Activated naive CD8-positive, alpha-beta T cell treated with anti-CD3 and anti-CD28 coated beads, Interleukin-2, amount 10 ng/mL, durations not matched to agents 7 days and 5 days (primary cell): ENCODE data around the gene GADD45GIP1. TPM values are rescaled to one million over a fixed set of nuclear protein-coding genes. Genes with fewer than 3 reads are reported as not detected.

ENCODE experiments used
- ATAC-seq: fragments of 150-1000 bp; cut with Tn5 transposase; one replicate; pipeline ENCODE4 v1.10.0; 2021; ENCODE audit warnings: low read depth, moderate library complexity
- POLR2A ChIA-PET: fragments of 350-600 bp; sonication (Branson Sonifier 250); formaldehyde crosslinking; loops from one replicate; lab custom pipeline; 2021; ENCODE audit warnings: antibody characterized with exemption; lab: Charles Lee
- DNase-seq: peaks from one replicate; pipeline ENCODE4 v3.0.0; 2021
- H3K27ac Mint-ChIP-seq: one replicate; pipeline ENCODE4 v1.8.0; 2022; ENCODE audit warnings: mild to moderate bottlenecking, mixed read lengths
- H3K27me3 Mint-ChIP-seq: one replicate; pipeline ENCODE4 v1.8.0; 2022; ENCODE audit warnings: mild to moderate bottlenecking, moderate library complexity, mixed read lengths
- H3K36me3 Mint-ChIP-seq: one replicate; pipeline ENCODE4 v1.8.0; 2021; ENCODE audit warnings: mild to moderate bottlenecking, mixed read lengths
- H3K4me1 Mint-ChIP-seq: one replicate; pipeline ENCODE4 v1.8.0; 2021; ENCODE audit warnings: mixed read lengths
- H3K4me3 Mint-ChIP-seq: one replicate; pipeline ENCODE4 v1.8.0; 2022; ENCODE audit warnings: mild to moderate bottlenecking, moderate library complexity, mixed read lengths
- H3K9me3 Mint-ChIP-seq: one replicate; pipeline ENCODE4 v1.8.0; 2021; ENCODE audit warnings: mixed read lengths
- total RNA-seq, 2 experiments: library from RNA; stranded (reverse); gene quantifications; one replicate each; pipeline ENCODE4 v1.2.3, GENCODE V29; 2021

GADD45GIP1 gene
- total RNA-seq, 2 experiments from 2014 or later, result 18.4 to 19.4 TPM

DNA sequence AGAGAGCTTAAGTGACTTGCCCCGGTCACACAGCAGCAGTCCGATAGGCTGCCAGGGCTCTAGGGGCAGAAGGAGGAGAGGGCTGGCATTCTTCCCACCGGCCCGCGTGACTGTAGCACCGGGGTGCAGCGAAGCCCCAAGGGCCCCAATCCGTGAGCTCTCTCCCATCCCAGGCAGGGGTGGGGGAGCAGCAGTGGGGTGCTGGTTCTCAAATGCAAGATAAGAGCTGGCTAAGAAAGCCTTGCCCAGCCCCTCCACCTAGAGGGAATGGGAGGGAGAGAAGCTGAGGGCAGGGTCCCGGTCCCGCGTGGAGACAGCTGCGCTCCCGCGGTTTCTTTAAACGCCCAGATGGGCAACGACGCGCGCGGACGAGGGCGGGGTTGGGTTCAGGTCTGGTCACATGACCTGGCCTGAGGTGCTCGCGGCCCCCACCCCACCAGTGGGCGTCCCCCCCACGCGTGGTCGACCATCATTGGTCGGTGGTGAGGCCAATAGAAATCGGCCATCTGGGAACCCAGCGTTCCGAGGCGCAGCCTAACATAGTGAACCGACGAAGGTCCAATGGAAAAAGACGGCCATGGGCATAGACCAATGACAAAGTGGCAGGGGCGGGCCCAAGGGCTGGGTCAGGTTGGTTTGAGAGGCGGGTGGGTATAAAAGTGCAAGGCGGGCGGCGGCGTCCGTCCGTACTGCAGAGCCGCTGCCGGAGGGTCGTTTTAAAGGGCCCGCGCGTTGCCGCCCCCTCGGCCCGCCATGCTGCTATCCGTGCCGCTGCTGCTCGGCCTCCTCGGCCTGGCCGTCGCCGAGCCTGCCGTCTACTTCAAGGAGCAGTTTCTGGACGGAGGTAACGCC lies 18.9 kb downstream of the GADD45GIP1 start, which contains the start of gene CALR:
Gene CALR (plus strand): TSS at position 683 of the 852 bp plus-strand sequence. CDS start 71 bp downstream, at position 754.
- peak; percentile 93 for ATAC-seq
- peaks cover 35% of the 10 kb centered on the region for H3K36me3 Mint-ChIP-seq
- POLR2A ChIA-PET, result interaction anchor here (0.6 to 3.3 kb wide), 21 partner anchors 8 to 216 kb away, joined by 3 to 25 read pairs (median 7); partner anchors contain the start of genes DNASE2, GADD45GIP1, GCDH and JUNB
- no peaks in the 10 kb centered on the region for H3K27me3 Mint-ChIP-seq
- H3K4me1 Mint-ChIP-seq, result peaks cover 44% of the 10 kb centered on the region
- no peaks in the 10 kb centered on the region for H3K9me3 Mint-ChIP-seq
- peak within 1 kb of the TSS; percentile 92 for H3K27ac Mint-ChIP-seq
- peak; percentile 97 for DNase-seq
- H3K4me3 Mint-ChIP-seq, result peak within 1 kb of the TSS; percentile 99

DNA sequence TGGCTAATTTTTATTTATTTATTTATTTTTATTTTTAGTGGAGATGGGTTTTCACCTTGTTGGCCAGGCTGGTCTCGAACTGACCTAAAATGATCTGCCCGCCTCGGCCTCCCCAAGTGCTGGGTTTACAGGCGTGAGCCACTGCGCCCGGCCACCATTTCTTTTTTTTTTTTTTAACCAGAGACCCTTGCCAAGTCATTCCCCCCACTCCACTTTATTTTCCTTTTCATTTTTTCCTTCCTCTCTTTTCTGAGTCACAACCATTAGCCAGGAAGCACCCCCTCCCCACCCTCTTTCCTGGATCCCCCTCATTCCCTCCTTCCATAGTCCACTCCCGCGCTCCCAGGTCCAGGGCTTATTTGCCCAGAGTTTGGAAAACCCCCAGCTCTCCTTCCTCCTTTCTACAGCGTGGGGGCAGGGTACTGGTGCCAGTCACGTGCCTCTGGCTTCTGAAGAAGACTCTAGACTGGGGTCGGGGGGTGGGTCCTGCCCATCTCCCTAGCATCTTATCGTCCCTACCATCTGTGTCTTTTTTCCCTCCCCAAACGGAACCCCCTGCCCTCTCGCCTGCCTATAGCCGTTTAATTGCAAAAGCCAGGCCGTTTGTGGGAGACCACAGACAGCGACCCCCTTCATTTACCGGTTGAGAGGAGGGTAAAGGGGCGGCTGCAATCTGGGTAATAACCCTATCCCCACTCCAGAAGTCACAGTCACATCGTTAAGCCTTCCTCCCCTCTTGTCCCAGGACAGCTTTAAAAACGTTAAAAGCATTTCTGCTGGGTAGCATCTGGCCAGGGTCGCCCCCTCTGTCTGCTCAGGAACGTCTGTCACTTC lies 19.7 kb downstream of the GADD45GIP1 start:
- peak; percentile 50 for DNase-seq
- POLR2A ChIA-PET, result interaction anchor here (0.6 to 3.3 kb wide), 20 partner anchors 9 to 972 kb away, joined by 3 to 25 read pairs (median 7); partner anchors contain the start of genes DNASE2, GADD45GIP1, GCDH and JUNB
- peak overlapping the region; percentile 92 for H3K27ac Mint-ChIP-seq
- H3K4me3 Mint-ChIP-seq, result peak overlapping the region; percentile 99
- H3K4me1 Mint-ChIP-seq, result peaks cover 50% of the 10 kb centered on the region
- H3K9me3 Mint-ChIP-seq, result no peaks in the 10 kb centered on the region
- peaks cover 39% of the 10 kb centered on the region for H3K36me3 Mint-ChIP-seq
- no peaks in the 10 kb centered on the region for H3K27me3 Mint-ChIP-seq
- ATAC-seq, result no peak

DNA sequence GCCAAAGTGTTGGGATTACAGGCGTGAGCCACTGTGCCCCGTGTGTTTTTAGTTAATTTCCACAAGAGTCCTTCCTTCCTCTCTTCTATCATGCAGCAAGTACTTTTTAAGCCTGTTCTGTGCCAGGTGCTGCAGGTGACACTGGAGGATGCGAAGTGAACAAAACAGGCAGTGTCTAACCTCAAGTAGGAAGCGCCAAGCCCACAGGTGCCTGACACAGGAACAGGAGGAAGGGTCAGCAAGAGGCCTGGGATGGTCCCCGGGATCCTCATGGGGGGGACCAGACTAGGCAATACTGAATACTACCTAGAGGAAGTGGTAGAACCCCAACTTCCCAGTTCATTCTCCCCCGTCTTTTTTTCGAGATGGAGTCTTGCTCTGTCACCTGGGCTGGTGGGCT lies 20.4 kb downstream of the GADD45GIP1 start:
- Mint-ChIP-seq H3K4me3 (peak overlapping the region; percentile 57), H3K9me3 (no peaks in the 10 kb centered on the region), H3K27me3 (no peaks in the 10 kb centered on the region), H3K36me3 (peaks cover 40% of the 10 kb centered on the region), H3K27ac (peak overlapping the region; percentile 77), H3K4me1 (peaks cover 52% of the 10 kb centered on the region)
- POLR2A ChIA-PET, result interaction anchor here (0.6 to 3.3 kb wide), 7 partner anchors 10 to 971 kb away, joined by 3 to 25 read pairs (median 8); partner anchors contain the start of genes DNASE2, GCDH and SYCE2
- DNase-seq, result no peak
- ATAC-seq, result no peak

DNA sequence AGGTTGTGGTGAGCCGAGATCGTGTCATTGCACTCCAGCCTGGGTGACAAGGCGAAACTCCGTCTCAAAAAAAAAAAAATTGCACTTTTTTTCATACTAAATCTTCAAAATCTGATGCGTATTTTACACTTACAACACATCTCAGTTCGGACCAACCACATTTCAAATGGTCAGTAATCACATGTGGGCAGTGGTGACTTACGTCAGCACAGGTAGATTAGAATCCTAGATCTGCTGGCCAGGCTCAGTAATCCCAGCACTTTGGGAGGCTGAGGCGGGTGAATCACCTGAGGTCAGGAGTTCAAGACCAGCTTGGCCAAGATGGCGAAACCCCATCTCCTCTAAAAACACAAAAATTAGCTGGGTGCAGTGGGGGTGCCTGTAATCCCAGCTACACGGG lies 22.0 kb downstream of the GADD45GIP1 start:
- POLR2A ChIA-PET, result interaction anchor here (0.7 kb wide), 1 partner anchor 18 kb away, joined by 3 read pairs; no protein-coding TSS in a partner anchor
- ATAC-seq, result no peak
- Mint-ChIP-seq H3K4me1 (peaks cover 45% of the 10 kb centered on the region), H3K27ac (no peak overlapping the region), H3K27me3 (no peaks in the 10 kb centered on the region), H3K36me3 (peaks cover 27% of the 10 kb centered on the region), H3K9me3 (no peaks in the 10 kb centered on the region), H3K4me3 (no peak overlapping the region)
- no peak for DNase-seq

DNA sequence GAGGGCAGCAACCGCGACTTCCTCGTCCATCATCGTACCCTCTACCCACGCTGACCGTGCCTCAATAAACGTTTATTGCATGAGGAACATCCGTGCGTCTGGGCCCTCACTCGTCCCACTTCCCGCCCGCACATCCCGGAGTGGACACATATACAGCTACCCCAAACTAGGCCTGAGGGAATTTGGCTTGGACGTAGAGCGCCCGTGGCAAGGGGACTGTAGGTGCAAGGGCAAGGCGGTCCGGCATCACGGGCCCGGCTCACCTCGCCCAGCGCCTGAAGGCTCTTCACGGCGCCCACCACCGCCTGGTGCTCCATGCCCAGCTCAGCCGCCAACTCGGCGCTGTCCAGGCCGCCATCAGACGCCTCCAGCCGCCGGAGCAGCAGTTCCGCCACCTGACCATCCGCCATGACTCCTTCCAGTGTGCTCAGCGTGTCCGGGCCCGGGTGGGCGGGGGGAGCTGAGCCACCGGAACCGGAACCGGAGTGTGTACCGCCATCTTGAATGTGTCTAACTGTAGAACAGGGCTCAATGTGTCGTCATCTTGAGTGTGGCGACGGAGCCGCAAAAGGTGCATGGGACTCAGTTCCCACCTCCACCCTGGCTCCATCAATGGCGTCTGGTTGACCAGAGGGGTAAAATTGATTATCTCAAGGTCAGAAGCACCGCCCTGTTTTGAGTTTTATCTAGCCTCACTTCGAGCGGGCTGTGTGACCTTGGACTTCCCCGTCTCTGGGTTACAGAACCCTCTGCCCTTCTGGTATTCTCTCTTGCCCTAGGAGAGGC lies 23.5 kb downstream of the GADD45GIP1 start, which contains the start of gene FARSA:
Gene FARSA (minus strand): TSS at position 425 of the 786 bp plus-strand sequence. CDS start 15 bp downstream, at position 410.
- ATAC-seq (peak; percentile 54), DNase-seq (peak; percentile 76)
- Mint-ChIP-seq H3K4me3 (peak within 1 kb of the TSS; percentile 98), H3K27ac (peak within 1 kb of the TSS; percentile 97), H3K9me3 (no peaks in the 10 kb centered on the region), H3K36me3 (peaks cover 19% of the 10 kb centered on the region), H3K27me3 (no peaks in the 10 kb centered on the region), H3K4me1 (peaks cover 36% of the 10 kb centered on the region)
- POLR2A ChIA-PET, result interaction anchor here (0.7 to 3.3 kb wide), 12 partner anchors 12 to 63 kb away, joined by 3 to 23 read pairs (median 7); partner anchors contain the start of genes DNASE2, GCDH, RAD23A and SYCE2

DNA sequence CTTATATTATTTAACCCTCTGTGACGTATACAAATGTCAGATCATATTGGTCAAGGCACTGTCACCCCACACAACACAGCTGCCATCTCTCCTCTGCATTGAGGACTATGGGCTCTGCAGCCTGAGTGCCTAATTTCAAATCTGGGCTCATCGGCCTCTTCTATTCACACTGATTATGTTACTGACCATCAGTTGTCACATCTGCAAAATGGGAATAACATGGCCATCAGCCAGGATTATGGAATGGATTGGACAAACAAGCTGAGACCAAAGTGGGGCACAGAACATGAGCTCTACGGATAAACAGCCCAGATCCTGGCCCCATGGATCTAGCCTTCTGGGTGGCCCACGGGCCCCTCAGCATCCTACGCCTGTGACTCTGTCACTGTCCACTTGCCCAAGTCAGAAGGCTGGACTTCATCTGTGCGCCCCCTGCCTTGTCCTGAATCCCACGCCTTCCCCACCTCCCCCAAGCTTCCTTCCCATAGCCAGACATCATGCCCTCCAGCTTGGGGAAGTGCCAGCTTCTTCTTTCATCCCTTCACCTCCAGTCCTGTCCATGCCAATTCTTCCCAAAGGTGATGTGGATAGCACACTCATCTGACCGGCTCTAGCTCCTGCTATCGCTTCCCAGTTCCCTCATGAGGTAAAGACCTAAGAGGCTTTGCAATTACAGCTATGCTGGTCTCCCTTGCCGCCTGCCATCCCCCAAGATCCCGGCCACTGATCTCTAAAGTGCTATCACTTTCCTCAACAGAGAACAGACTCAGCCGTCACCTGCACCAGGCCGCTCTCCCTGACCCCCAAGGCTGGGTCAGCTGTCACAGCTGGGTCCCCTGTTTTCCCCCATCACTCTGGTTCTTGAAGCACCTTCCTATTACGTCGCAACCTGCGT lies 24.4 kb downstream of the GADD45GIP1 start:
- Mint-ChIP-seq H3K4me1 (peaks cover 33% of the 10 kb centered on the region), H3K4me3 (peak overlapping the region; percentile 98), H3K9me3 (no peaks in the 10 kb centered on the region), H3K36me3 (peaks cover 23% of the 10 kb centered on the region), H3K27ac (peak overlapping the region; percentile 97), H3K27me3 (no peaks in the 10 kb centered on the region)
- no peak for ATAC-seq
- no peak for DNase-seq
- POLR2A ChIA-PET, result interaction anchor here (0.6 to 3.3 kb wide), 13 partner anchors 11 to 157 kb away, joined by 3 to 23 read pairs (median 7); partner anchors contain the start of genes DNASE2, GCDH, RAD23A and SYCE2

DNA sequence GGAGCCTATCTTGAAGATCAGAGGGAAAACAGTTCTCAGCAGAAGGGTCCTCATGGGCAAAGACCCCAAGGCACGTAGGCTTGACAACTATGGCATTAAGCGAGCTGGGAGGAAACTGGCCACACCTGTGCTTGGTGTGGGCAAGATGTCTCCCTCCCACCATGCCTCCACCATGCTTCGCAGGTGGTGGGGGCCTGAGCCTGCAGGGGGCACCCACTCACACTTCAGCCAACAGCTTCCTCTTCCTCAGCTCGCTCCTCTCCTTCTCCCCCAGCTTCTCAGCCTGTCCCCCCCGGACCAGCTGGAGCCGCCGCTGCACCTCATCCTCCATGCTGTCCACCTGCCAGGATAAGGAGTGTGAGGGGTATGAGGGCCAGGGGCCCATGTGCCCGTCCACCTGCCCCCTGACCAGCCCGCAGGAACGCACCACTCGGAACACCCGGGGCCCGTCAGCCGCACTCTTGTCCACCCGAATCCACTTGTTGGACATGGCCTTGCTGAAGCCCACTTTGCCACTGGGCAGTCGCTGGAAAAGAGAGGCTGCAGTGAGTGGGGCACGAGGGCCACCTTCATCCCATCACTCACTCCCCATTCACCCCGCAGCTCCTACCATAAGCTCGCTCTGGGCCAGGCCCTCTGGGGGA lies 26.9 kb downstream of the GADD45GIP1 start:
- ATAC-seq (no peak), DNase-seq (no peak)
- Mint-ChIP-seq H3K36me3 (peaks cover 33% of the 10 kb centered on the region), H3K27me3 (no peaks in the 10 kb centered on the region), H3K4me3 (no peak overlapping the region), H3K9me3 (no peaks in the 10 kb centered on the region), H3K4me1 (peaks cover 19% of the 10 kb centered on the region), H3K27ac (peak overlapping the region; percentile 43)
- POLR2A ChIA-PET, result interaction anchor here (0.8 to 1.4 kb wide), 3 partner anchors 9 to 39 kb away, joined by 3 to 5 read pairs (median 3); partner anchors contain the start of genes GCDH and SYCE2

DNA sequence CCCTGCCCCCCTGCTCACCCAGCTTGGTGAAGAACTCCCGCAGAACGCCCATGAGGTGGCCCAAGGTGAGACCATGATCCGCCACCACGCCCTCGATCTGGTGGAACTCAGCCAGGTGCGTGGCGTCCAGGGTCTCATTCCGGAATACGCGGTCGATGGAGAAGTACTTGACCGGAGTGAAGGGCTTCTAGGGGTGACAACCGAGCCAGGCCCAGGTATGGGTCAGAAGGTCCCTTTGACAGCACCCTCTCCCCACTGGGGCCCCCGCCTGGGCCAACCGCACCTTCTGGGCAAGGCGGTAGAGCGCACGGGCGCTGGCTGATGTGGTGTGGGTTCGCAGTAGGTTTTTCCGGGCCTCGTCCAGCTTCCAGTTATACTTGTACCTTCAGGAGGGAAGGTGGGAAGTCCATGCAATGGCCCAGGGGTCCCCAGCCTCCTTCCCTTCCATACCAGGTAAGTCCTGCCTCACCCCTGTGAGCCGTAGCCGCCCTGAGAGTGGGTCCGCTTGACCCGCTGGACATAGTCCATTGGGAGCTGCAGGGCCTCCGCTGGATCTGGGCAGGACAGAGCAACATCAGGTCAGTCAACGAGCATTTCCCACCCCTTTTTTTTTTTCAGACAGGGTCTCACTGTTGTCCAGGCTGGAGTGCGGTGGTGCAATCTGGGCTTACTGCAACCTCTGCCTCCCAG lies 32.3 kb downstream of the GADD45GIP1 start:
- no peak overlapping the region for H3K4me3 Mint-ChIP-seq
- DNase-seq, result no peak
- H3K9me3 Mint-ChIP-seq, result no peaks in the 10 kb centered on the region
- POLR2A ChIA-PET, result interaction anchor here (1.3 to 1.6 kb wide), 2 partner anchors 11 to 13 kb away, joined by 3 read pairs; no protein-coding TSS in a partner anchor
- H3K27me3 Mint-ChIP-seq, result no peaks in the 10 kb centered on the region
- ATAC-seq, result no peak
- H3K4me1 Mint-ChIP-seq, result peaks cover 4% of the 10 kb centered on the region
- peaks cover 33% of the 10 kb centered on the region for H3K36me3 Mint-ChIP-seq
- no peak overlapping the region for H3K27ac Mint-ChIP-seq

DNA sequence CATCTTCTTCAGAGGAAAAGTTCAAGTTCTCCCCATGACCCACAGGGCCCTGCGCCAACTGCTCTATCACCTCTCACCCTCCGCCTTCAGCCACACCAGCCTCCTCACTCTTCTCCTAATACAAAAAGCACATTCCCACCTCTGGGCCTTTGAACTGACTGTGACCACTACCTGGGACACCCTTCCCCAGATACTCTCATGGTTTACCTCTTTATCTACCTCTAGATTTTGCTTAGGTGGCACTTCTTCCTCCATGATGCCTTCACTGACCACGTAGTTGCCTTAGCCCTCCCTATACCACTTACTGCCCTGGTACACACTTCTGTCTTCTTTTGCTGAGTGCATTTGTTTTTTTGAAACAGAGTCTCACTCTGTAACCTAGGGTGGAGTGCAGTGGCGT lies 34.1 kb downstream of the GADD45GIP1 start:
- Mint-ChIP-seq H3K4me1 (peaks cover 10% of the 10 kb centered on the region), H3K9me3 (no peaks in the 10 kb centered on the region), H3K27ac (no peak overlapping the region), H3K27me3 (no peaks in the 10 kb centered on the region), H3K36me3 (peaks cover 24% of the 10 kb centered on the region), H3K4me3 (no peak overlapping the region)
- POLR2A ChIA-PET, result interaction anchor here (1.6 kb wide), 1 partner anchor 9 kb away, joined by 3 read pairs; no protein-coding TSS in a partner anchor
- ATAC-seq, result no peak
- DNase-seq, result no peak

DNA sequence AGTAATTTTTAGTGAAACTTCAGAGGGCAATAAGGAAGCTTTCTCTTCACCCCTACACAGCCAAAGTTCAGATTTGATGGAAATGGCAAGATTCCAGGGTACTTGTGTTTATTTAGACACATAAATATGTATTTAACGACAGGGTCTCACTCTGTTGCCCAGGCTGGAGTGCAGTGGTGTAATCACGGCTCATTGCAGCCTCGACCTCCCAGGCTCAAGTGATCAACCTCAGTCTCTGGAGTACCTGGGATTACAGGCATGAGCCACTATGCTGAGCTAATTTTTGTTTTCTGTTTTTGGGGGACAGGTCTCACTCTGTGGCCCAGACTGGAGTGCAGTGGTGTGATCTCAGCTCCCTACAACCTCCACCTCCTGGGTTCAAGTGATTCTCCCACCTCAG lies 36.0 kb downstream of the GADD45GIP1 start:
- ATAC-seq, result no peak
- no peak for DNase-seq
- Mint-ChIP-seq H3K4me1 (peaks cover 10% of the 10 kb centered on the region), H3K27ac (peak overlapping the region; percentile 60), H3K27me3 (no peaks in the 10 kb centered on the region), H3K4me3 (no peak overlapping the region), H3K9me3 (no peaks in the 10 kb centered on the region), H3K36me3 (peaks cover 18% of the 10 kb centered on the region)
- POLR2A ChIA-PET, result interaction anchor here (0.7 to 1.9 kb wide), 5 partner anchors 10 to 101 kb away, joined by 3 to 8 read pairs (median 5); partner anchors contain the start of gene CALR
